H9 (cell line): ENCODE results near the gene BEST1. TPM values are rescaled to one million over a fixed set of nuclear protein-coding genes. Genes with fewer than 3 reads are reported as not detected.
A peak's percentile ranks its signal among the peaks of the same experiment; 100 is the strongest.

Source experiments
- DNase-seq: peaks from one replicate; pipeline ENCODE4 v3.0.0-alpha.2; 2017
- H2AFZ ChIP-seq: one replicate; pipeline ENCODE4 v1.6.1; 2013; ENCODE audit warnings: mild to moderate bottlenecking, low read length, control low read depth, moderate library complexity
- H2AK5ac ChIP-seq: 2 replicates; pipeline ENCODE4 v1.6.1; 2013; ENCODE audit warnings: low read length, control low read depth, mixed read lengths; ENCODE audit not compliant: insufficient read length
- H2BK120ac ChIP-seq: one replicate; pipeline ENCODE4 v1.6.1; 2013; ENCODE audit warnings: low read depth, mild to moderate bottlenecking, low read length, control low read depth, inconsistent platforms; ENCODE audit not compliant: poor library complexity, severe bottlenecking
- H2BK12ac ChIP-seq: 2 replicates; pipeline ENCODE4 v1.6.1; 2013; ENCODE audit warnings: low read length, control low read depth, mixed read lengths, low read depth; ENCODE audit not compliant: insufficient read length
- H2BK15ac ChIP-seq: 2 replicates; pipeline ENCODE4 v1.6.1; 2013; ENCODE audit warnings: low read depth, low read length, control low read depth
- H2BK20ac ChIP-seq: one replicate; pipeline ENCODE4 v1.6.1; 2013; ENCODE audit warnings: low read depth, mild to moderate bottlenecking, low read length, control low read depth, inconsistent platforms; ENCODE audit not compliant: poor library complexity, severe bottlenecking
- H2BK5ac ChIP-seq: 2 replicates; pipeline ENCODE4 v1.6.1; 2013; ENCODE audit warnings: low read length, control low read depth, mixed read lengths; ENCODE audit not compliant: insufficient read length
- H3K14ac ChIP-seq: 2 replicates; pipeline ENCODE4 v1.6.1; 2013; ENCODE audit warnings: low read length, control low read depth; ENCODE audit not compliant: insufficient read depth
- H3K18ac ChIP-seq: 2 replicates; pipeline ENCODE4 v1.6.1; 2013; ENCODE audit warnings: low read depth, mild to moderate bottlenecking, mixed read lengths, low read length, control low read depth; ENCODE audit not compliant: insufficient read length
- H3K23ac ChIP-seq: 2 replicates; pipeline ENCODE4 v1.6.1; 2013; ENCODE audit warnings: low read length, control low read depth, mixed read lengths, low read depth; ENCODE audit not compliant: insufficient read length
- H3K23me2 ChIP-seq: 2 replicates; pipeline ENCODE4 v1.6.1; 2013; ENCODE audit warnings: low read depth, mild to moderate bottlenecking, mixed read lengths, low read length, control low read depth; ENCODE audit not compliant: insufficient read length, poor library complexity, severe bottlenecking
- H3K27ac ChIP-seq: 2 replicates; pipeline ENCODE4 v1.5.1; 2013; ENCODE audit warnings: low read length, control low read depth, mixed read lengths, low read depth; ENCODE audit not compliant: insufficient read length
- H3K27me3 ChIP-seq: 2 replicates; pipeline ENCODE4 v1.6.1; 2013; ENCODE audit warnings: low read length, control low read depth, inconsistent platforms; ENCODE audit not compliant: insufficient read depth
- H3K4ac ChIP-seq: 2 replicates; pipeline ENCODE4 v1.6.1; 2013; ENCODE audit warnings: low read depth, mild to moderate bottlenecking, control low read depth, inconsistent platforms, low read length, moderate library complexity
- H3K4me1 ChIP-seq: 2 replicates; pipeline ENCODE4 v1.6.1; 2013; ENCODE audit warnings: low read length, control low read depth, inconsistent platforms; ENCODE audit not compliant: insufficient read depth
- H3K4me2 ChIP-seq: 2 replicates; pipeline ENCODE4 v1.6.1; 2013; ENCODE audit warnings: low read length, control low read depth, mixed read lengths; ENCODE audit not compliant: insufficient read length, insufficient read depth
- H3K56ac ChIP-seq: 2 replicates; pipeline ENCODE4 v1.6.1; 2013; ENCODE audit warnings: low read depth, mild to moderate bottlenecking, mixed read lengths, low read length, control low read depth; ENCODE audit not compliant: insufficient read length
- H3K79me1 ChIP-seq: 2 replicates; pipeline ENCODE4 v1.6.1; 2013; ENCODE audit warnings: low read depth, mild to moderate bottlenecking, moderate library complexity, low read length, control low read depth, inconsistent platforms; ENCODE audit not compliant: insufficient read depth, poor library complexity, severe bottlenecking
- H3K79me2 ChIP-seq: 2 replicates; pipeline ENCODE4 v1.6.1; 2013; ENCODE audit warnings: low read length, control low read depth, inconsistent platforms; ENCODE audit not compliant: insufficient read depth
- H3K9ac ChIP-seq: 2 replicates; pipeline ENCODE4 v1.6.1; 2013; ENCODE audit warnings: low read length, control low read depth, mixed read lengths; ENCODE audit not compliant: insufficient read length; ENCODE audit errors: extremely low read depth
- H3K9me3 ChIP-seq: one replicate; pipeline ENCODE4 v1.6.1; 2013; ENCODE audit warnings: low read depth, low read length, inconsistent platforms; ENCODE audit not compliant: control insufficient read depth
- H3T11ph ChIP-seq: one replicate; pipeline ENCODE4 v1.6.1; 2013; ENCODE audit warnings: mild to moderate bottlenecking, low read length, control low read depth, inconsistent platforms
- H4K20me1 ChIP-seq: one replicate; pipeline ENCODE4 v1.6.1; 2013; ENCODE audit not compliant: control insufficient read depth, insufficient read length, insufficient read depth
- H4K5ac ChIP-seq: 2 replicates; pipeline ENCODE4 v1.6.1; 2013; ENCODE audit warnings: low read depth, mild to moderate bottlenecking, mixed read lengths, low read length, control low read depth; ENCODE audit not compliant: insufficient read length
- H4K8ac ChIP-seq: replicated peaks from 2 replicates; pipeline ENCODE4 v1.6.1; 2013; ENCODE audit warnings: low read length, control low read depth, mixed read lengths, low read depth; ENCODE audit not compliant: insufficient read length
- H4K91ac ChIP-seq: 2 replicates; pipeline ENCODE4 v1.6.1; 2013; ENCODE audit warnings: low read depth, mild to moderate bottlenecking, moderate library complexity, mixed read lengths, low read length, control low read depth; ENCODE audit not compliant: insufficient read length
- H3K27ac Mint-ChIP-seq, 3 experiments: 2 replicates in 2 of 3; 3 replicates in 1 of 3; pipeline ENCODE4 v1.8.0; 2020 to 2021; ENCODE audit warnings: mixed read lengths in 3 of 3, mild to moderate bottlenecking in 1 of 3, moderate library complexity in 1 of 3
- H3K27me3 Mint-ChIP-seq: 2 replicates; pipeline ENCODE4 v1.8.0; 2021; ENCODE audit warnings: low read depth, mild to moderate bottlenecking, moderate library complexity, mixed read lengths
- H3K36me3 Mint-ChIP-seq, 3 experiments: 2 replicates in 2 of 3; 3 replicates in 1 of 3; pipeline ENCODE4 v1.8.0; 2020 to 2021; ENCODE audit warnings: low read depth in 3 of 3, mixed read lengths in 3 of 3; ENCODE audit not compliant: insufficient read depth in 1 of 3
- H3K4me1 Mint-ChIP-seq, 2 experiments: 2 replicates each; pipeline ENCODE4 v1.8.0; 2020; ENCODE audit warnings: mixed read lengths in 2 of 2
- H3K4me3 Mint-ChIP-seq, 2 experiments: 2 replicates in 1 of 2; 3 replicates in 1 of 2; pipeline ENCODE4 v1.8.0; 2020 to 2021; ENCODE audit warnings: mild to moderate bottlenecking in 2 of 2, mixed read lengths in 2 of 2, moderate library complexity in 1 of 2
- H3K9me3 Mint-ChIP-seq, 2 experiments: 2 replicates in 1 of 2; 3 replicates in 1 of 2; pipeline ENCODE4 v1.8.0; 2020; ENCODE audit warnings: mild to moderate bottlenecking in 2 of 2, mixed read lengths in 2 of 2, moderate library complexity in 1 of 2
- CTCF ChIP-seq: fragments of 200-600 bp; sonication (generic); conservative IDR thresholded peaks from 3 replicates; pipeline ENCODE4 v1.8.0; 2021; ENCODE audit warnings: antibody characterized with exemption, mild to moderate bottlenecking
- WGBS: extraction: QIAGEN DNeasy Blood & Tissue Kit; methylation state at CpG from one replicate; pipeline ENCODE4 v1.1.7; 2013; ENCODE audit warnings: missing lambda C conversion rate, low lambda C conversion rate, mixed read lengths; ENCODE audit not compliant: insufficient read length; ENCODE audit errors: extremely low coverage; 5-methylcytosine and 5-hydroxymethylcytosine counted together
- total RNA-seq: library from RNA; stranded (reverse); gene quantifications from 2 replicates; pipeline ENCODE4 v1.2.1, GENCODE V29; 2021

Gene BEST1
- total RNA-seq, 1 experiment from 2014 or later: 0.24 TPM

DNA sequence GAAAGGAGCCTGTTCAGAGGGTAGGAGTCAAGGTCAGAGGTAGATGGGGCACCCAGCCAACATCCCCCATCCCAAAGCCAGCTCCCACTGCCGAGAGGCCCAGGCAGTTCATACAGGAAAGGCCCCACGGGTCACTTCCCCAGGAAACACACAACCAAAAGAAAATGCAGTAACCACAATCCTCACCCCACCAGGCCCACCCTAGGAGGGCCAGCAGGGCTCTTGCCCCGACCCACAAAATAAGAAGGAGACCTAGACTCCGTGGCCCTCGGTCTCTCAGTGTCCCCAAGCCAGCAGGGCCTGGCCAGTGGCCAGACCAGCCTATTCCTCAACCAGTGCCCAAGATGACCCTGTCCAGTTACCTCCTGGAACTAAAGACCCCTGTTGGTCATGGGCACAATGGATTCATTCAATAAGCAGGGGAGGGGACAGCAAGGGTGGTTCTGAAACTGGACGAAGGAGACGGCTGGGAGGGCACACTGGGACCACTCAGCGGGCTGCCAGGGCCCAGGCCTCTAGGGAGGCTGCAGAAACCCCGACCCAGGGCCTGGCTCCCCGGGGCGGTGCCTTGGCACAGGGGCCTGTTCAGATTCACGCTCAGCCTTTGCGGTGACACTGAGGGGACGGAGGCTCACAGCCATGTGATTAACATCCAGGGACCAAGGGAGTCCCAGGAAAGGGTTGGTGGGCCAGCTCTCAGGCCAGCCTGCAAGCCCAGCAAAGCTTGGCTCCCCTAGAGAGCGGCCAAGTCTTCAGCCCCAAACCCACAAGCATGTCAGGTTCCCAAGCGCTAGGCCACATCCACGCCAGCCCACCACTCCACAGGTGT is 38.2 kb upstream of the BEST1 start:
- Mint-ChIP-seq H3K4me1 (peaks cover 7 to 25% of the 10 kb centered on the region in 2 experiments), H3K27me3 (peaks cover 27% of the 10 kb centered on the region), H3K4me3 (no peak overlapping the region), H3K36me3 (no peaks in the 10 kb centered on the region), H3K27ac (peak overlapping the region in 1 of 3 experiments; percentile 11; a peak in 2 of 7 replicates), H3K9me3 (no peaks in the 10 kb centered on the region)
- Histone ChIP-seq H3K18ac (no peak overlapping the region), H3K23ac (no peak overlapping the region), H3T11ph (no peak overlapping the region), H2BK5ac (no peak overlapping the region), H4K20me1 (no peaks in the 10 kb centered on the region), H2BK20ac (no peak overlapping the region), H3K79me1 (no peaks in the 10 kb centered on the region), H3K9me3 (no peaks in the 10 kb centered on the region), H3K4ac (no peak overlapping the region), H4K91ac (no peak overlapping the region), H3K9ac (no peak overlapping the region), H3K23me2 (peaks cover 1% of the 10 kb centered on the region), H3K4me1 (no peaks in the 10 kb centered on the region; the same call in 1 of the 2 replicates), H3K27ac (no peak overlapping the region), H2AFZ (no peak overlapping the region), H2BK15ac (no peak overlapping the region), H4K8ac (no peak overlapping the region), H3K56ac (no peak overlapping the region), H3K4me2 (no peak overlapping the region), H4K5ac (no peak overlapping the region), H2BK120ac (no peak overlapping the region), H2AK5ac (no peak overlapping the region), H3K14ac (no peak overlapping the region; the same call in 1 of the 2 replicates), H3K79me2 (no peaks in the 10 kb centered on the region), H3K27me3 (no peaks in the 10 kb centered on the region; the same call in 1 of the 2 replicates), H2BK12ac (no peak overlapping the region)
- TF ChIP-seq CTCF: no peak
- no peak for DNase-seq
- WGBS: no CpG with 5 or more reads among the region's 17 CpGs
